Muscle of leg (tissue), 11 donors: ENCODE results near the gene PRICKLE3. TPM values are rescaled to one million over a fixed set of nuclear protein-coding genes. Genes with fewer than 3 reads are reported as not detected.
"Not testable (repeated sequence)": the region's sequence is repeated elsewhere in the genome, so short reads cannot be mapped to it uniquely, and the experiment has no call there.

Experiments
- DNase-seq: peaks from one replicate; pipeline ENCODE4 v3.0.0; 2013
- H3K27ac ChIP-seq: one replicate; pipeline ENCODE4 v1.5.1; 2013; ENCODE audit warnings: mild to moderate bottlenecking, low read length, control low read depth
- H3K27me3 ChIP-seq: one replicate; pipeline ENCODE4 v1.6.1; 2013; ENCODE audit warnings: low read length; ENCODE audit not compliant: control insufficient read depth, insufficient read depth
- H3K36me3 ChIP-seq: one replicate; pipeline ENCODE4 v1.6.1; 2013; ENCODE audit warnings: low read length; ENCODE audit not compliant: control insufficient read depth, insufficient read depth
- H3K4me1 ChIP-seq: one replicate; pipeline ENCODE4 v1.6.1; 2013; ENCODE audit warnings: low read length; ENCODE audit not compliant: control insufficient read depth, insufficient read depth
- H3K4me3 ChIP-seq: one replicate; pipeline ENCODE4 v1.5.1; 2013; ENCODE audit warnings: low read length, control low read depth
- H3K9me3 ChIP-seq: replicated peaks from 2 replicates; pipeline ENCODE4 v1.6.1; 2013; ENCODE audit warnings: low read depth, low read length; ENCODE audit not compliant: control insufficient read depth
- WGBS: methylation state at CpG from one replicate; pipeline ENCODE4 v1.1.5; 2013; ENCODE audit warnings: missing lambda C conversion rate; ENCODE audit not compliant: insufficient coverage; 5-methylcytosine and 5-hydroxymethylcytosine counted together
- polyA plus RNA-seq, 8 donors: library from polyadenylated mRNA; unstranded; fragments of 120-200 nt; gene quantifications; one replicate each; pipeline versions ENCODE4 v1.2.1 to v1.2.3, GENCODE V29; 2013; ENCODE audit warnings: inconsistent platforms in 1 of 8, low replicate concordance in 1 of 8; ENCODE audit not compliant: insufficient read length in 8 of 8, insufficient read depth in 1 of 8
- total RNA-seq: library from RNA; stranded (reverse); fragments of 120-200 nt; gene quantifications from one replicate; pipeline ENCODE4 v1.2.4, GENCODE V29; 2013

Gene PRICKLE3
- total and polyA plus RNA-seq, 9 donors, result 1.9 to 5.3 (median 3.7) TPM

DNA sequence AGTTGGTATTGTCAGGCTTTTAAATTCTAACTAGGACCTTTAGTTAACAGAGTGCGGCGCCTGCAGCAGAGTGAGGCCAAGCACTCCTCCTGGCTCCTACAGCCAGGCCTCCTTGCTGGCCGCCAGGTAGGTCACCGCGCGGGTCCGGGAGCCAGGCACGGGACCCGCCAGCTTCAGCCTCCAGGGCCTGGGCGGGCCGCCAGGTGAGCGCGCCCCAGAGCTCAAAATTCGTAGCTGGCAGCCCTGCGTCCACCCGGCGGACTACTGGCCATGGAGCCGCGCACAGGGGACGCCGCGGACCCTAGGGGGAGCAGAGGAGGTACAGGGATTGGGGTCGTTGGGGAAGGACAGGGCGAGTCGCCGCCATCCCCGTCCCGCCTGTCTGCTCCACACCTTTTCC lies 23.6 kb downstream of the PRICKLE3 start, which contains the start of gene MAGIX:
Gene MAGIX (plus strand): TSS at position 139 of the 400 bp plus-strand sequence. CDS start 132 bp downstream, at position 271.
- WGBS, result 65% methylated on average over 22 of the region's 28 CpGs
- Histone ChIP-seq H3K27ac (peak within 1 kb of the TSS; percentile 71), H3K4me1 (peaks cover 24% of the 10 kb centered on the region), H3K36me3 (no peaks in the 10 kb centered on the region), H3K27me3 (peaks cover 2% of the 10 kb centered on the region), H3K4me3 (peak within 1 kb of the TSS; percentile 42), H3K9me3 (no peaks in the 10 kb centered on the region)
- no peak for DNase-seq

DNA sequence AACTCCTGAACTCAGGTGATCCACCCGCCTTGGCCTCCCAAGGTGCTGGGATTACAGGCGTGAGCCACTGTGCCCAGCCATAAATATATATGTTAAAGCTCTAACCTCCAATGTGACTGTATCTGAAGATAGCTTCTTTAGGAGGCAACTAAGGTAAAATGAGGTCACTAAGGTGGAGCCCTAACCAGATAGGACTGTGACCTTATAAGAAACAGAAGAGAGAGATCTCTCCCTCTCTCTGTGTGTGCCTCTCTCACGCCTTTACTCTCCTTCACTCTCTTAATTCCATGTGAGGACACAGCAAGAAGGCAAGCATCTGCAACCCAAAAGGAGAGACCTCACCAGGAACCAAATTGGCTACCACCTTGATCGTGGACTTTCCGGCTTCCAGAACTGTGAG lies 24.5 kb downstream of the PRICKLE3 start:
- Histone ChIP-seq H3K4me3 (no peak overlapping the region), H3K27me3 (no peaks in the 10 kb centered on the region), H3K36me3 (no peaks in the 10 kb centered on the region), H3K9me3 (no peaks in the 10 kb centered on the region), H3K4me1 (peaks cover 15% of the 10 kb centered on the region), H3K27ac (no peak overlapping the region)
- WGBS, result 100% methylated on average over 2 of the region's 5 CpGs
- no peak for DNase-seq

DNA sequence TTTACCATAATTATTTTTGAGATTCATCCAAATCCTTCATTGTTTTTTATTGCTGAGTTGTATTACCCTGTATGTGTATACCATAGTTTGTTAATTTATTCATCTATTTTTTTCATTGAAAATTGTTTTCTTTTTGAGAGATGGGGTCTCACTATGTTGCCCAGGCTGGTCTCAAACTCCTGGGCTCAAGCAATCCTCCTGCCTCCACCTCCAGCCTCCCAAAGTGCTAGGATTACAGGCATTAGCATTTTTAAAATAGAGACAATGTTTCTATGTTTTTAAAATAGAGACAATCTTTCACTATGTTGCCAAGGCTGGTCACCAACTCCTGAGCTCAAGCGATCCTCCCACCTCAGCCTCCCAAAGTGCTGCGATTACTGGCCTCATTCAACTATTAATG lies 25.3 kb downstream of the PRICKLE3 start:
- WGBS, result no CpG with 5 or more reads among the region's 2 CpGs

DNA sequence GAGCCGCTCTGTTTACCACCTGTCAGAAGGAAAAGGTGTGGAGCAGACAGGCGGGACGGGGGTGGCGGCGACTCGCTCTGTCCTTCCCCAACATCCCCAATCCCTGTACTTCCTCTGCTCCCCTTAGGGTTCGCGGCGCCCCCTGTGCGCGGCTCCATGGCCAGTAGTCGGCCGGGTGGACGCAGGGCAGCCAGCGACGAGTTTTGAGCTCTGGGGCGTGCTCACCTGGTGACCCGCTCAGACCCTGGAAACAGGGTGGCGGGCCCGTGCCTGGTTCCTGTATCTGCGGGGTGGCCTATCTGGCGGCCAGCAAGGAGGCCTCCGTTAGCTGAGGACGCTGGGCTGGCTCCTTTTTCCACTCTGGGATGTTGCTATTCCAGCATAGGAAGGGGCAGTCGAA lies 29.0 kb downstream of the PRICKLE3 start:
- peaks cover 7% of the 10 kb centered on the region for H3K4me1 ChIP-seq
- H3K4me3 ChIP-seq, result no peak overlapping the region
- 69% methylated on average over 18 of the region's 25 CpGs for WGBS
- no peaks in the 10 kb centered on the region for H3K36me3 ChIP-seq
- no peaks in the 10 kb centered on the region for H3K9me3 ChIP-seq
- DNase-seq, result no peak
- no peak overlapping the region for H3K27ac ChIP-seq
- H3K27me3 ChIP-seq, result no peaks in the 10 kb centered on the region

More for the DNA sequence above, 25.3 kb downstream of the PRICKLE3 start:
- Histone ChIP-seq H3K27me3 (no peaks in the 10 kb centered on the region), H3K36me3 (no peaks in the 10 kb centered on the region), H3K9me3 (no peaks in the 10 kb centered on the region), H3K27ac (no peak overlapping the region), H3K4me3 (no peak overlapping the region), H3K4me1 (peaks cover 10% of the 10 kb centered on the region)
- no peak for DNase-seq

DNA sequence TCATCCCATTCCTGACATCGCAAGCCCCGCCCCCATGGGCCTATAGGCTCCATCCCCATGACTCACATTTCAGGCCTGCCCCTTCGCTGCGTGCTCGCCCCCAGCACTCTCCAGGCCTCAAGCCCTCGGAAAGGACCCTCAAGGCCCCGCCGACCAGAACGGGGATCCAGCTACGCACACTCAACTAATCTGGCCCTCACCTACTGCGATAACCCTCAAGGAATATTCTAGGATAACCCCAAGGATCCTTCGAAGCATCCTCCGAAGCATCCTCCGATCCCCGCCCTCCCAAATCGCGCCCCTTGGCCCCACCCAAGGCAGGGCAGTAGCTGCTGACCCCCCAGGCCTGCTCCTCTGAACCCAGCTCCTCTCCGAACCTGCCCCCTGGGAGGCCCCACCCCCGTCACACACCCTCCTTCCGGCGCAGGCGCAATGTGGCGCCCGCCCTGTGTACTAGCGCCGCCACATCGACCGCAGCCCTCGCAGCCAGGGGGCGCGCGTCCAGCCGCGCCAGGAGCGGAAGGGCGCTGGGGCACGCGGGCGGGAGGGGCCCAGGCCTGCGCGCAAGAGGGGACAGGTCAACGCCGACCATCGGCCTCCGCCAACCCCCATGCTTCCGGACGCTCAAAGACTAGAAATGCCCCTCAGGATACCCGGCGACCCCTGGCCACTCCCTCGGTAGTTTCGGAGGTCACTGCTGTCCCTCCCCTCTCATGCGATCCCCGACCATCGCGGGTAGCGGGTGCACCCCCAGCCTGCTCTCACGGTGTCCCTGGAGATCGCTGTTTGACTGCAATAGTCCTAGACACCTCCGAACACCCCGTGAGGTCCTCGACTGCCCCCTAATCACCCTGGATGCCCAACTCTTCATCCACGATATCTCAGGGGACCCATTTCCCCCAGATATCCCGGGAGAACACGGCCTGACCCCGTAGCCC lies 30.0 kb downstream of the PRICKLE3 start:
- Histone ChIP-seq H3K27ac (peak overlapping the region; percentile 99), H3K4me1 (peaks cover 7% of the 10 kb centered on the region), H3K9me3 (no peaks in the 10 kb centered on the region), H3K36me3 (no peaks in the 10 kb centered on the region), H3K4me3 (peak overlapping the region; percentile 54), H3K27me3 (no peaks in the 10 kb centered on the region)
- 29% methylated on average over 55 of the region's 65 CpGs for WGBS
- peak; percentile 96 for DNase-seq

DNA sequence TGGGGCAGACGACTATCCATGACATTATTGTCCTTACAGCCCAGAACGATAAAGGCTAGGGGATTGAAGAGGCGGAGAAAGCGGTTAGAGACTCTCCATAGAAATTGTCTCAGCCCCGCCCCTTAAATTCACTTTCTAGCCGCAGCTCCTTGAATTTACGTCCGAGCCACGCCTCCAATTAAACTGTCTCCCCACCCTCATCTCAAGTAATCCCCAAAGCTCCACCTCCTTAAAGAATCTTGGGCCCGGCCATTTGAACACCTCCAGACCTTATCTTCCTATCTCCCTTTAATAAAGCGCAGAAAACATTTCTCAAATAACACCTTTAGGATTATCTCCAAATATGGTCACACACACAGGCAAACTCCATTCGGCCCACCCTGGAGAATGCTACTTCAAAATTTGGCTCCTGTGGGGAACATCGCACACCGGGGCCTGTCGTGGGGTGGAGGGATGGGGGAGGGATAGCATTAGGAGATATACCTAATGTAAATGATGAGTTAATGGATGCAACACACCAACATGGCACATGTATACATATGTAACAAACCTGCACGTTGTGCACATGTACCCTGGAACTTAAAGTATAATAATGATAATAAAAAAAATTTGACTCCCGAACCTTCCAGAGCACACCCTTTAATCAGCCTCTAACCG lies 30.8 kb downstream of the PRICKLE3 start:
- H3K4me3 ChIP-seq, result peak overlapping the region; percentile 54
- H3K4me1 ChIP-seq, result peaks cover 7% of the 10 kb centered on the region
- H3K27me3 ChIP-seq, result no peaks in the 10 kb centered on the region
- no peaks in the 10 kb centered on the region for H3K9me3 ChIP-seq
- peak overlapping the region; percentile 99 for H3K27ac ChIP-seq
- DNase-seq, result peak; percentile 76
- 36% methylated on average over 8 of the region's 18 CpGs for WGBS
- H3K36me3 ChIP-seq, result no peaks in the 10 kb centered on the region

DNA sequence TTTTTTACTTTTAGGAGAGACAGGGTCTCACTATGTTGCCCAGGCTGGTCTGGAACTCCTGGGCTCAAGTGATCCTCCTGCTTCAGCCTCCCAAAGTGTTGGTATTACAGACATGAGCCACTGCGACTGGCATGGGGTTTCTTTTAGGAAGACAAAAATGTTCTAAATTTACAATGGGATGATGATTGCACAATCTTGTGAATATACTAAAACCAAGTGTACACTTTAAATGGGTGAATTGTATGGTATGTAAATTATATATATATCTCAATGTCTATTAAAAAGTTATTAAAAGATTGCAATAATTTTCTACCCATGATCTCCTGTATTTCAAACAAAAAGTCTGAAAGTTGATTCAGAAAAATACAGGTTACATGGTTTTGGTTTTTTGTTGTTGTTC lies 32.7 kb downstream of the PRICKLE3 start:
- Histone ChIP-seq H3K27ac (no peak overlapping the region), H3K27me3 (no peaks in the 10 kb centered on the region), H3K4me1 (peaks cover 7% of the 10 kb centered on the region), H3K4me3 (no peak overlapping the region), H3K9me3 (no peaks in the 10 kb centered on the region), H3K36me3 (no peaks in the 10 kb centered on the region)
- no CpG with 5 or more reads among the region's 1 CpG for WGBS
- no peak for DNase-seq

DNA sequence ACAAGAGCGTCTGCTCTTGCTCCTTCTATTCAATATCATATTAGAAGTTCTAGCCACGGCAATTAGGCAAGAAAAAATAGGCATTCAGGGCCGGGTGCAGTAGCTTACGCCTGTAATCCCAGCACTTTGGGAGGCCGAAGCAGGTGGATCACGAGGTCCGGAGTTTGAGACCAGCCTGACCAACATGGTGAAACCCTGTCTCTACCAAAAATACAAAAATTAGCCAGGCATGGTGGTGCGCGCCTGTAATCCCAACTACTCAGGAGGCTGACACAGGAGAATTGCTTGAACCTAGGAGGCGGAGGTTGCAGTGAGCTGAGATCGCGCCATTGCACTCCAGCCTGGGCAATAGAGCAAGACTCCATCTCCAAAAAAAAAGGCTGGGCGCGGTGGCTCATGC lies 36.9 kb downstream of the PRICKLE3 start:
- not testable (repeated sequence) for H3K27ac ChIP-seq, H3K9me3 ChIP-seq, H3K4me1 ChIP-seq, H3K36me3 ChIP-seq, DNase-seq, H3K4me3 ChIP-seq, H3K27me3 ChIP-seq
- 90% methylated on average over 8 of the region's 14 CpGs for WGBS

DNA sequence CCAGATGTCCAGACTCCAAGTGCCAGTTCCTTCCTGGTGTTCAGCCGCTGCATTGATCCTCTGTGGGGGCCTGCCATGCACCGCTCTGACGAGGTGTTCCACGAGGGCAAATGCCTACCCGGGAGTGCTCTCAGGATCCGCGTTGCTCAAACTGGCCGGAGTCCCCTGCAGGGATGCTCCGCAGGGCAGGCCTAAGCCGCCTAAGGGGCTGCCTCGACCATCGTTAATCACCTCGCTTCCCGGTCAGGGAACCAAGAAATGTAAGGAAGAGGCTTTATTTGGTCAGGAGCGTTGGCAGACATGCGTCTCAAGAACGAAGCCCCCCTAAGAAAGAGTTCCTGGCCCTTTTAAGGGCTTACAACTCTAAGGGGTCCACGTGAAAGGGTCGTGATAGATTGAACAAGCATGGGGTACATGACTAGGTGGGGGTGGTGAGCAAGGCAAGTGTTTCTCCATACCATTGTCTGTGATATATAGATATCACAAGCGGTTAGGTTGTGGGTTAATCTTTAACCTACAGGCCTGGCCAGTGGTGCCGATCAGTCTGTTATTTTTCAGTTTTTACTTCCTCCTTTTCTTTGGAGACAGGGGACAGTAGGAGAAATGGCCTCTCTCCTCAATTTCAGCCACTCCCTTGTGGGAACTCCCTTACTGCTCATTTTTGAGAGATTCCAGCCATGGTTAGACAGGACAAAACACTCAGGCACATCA lies 37.6 kb downstream of the PRICKLE3 start:
- not testable (repeated sequence) for H3K4me3 ChIP-seq, DNase-seq, H3K9me3 ChIP-seq, H3K27ac ChIP-seq, H3K4me1 ChIP-seq, H3K36me3 ChIP-seq, H3K27me3 ChIP-seq
- 78% methylated on average over 14 of the region's 21 CpGs for WGBS

DNA sequence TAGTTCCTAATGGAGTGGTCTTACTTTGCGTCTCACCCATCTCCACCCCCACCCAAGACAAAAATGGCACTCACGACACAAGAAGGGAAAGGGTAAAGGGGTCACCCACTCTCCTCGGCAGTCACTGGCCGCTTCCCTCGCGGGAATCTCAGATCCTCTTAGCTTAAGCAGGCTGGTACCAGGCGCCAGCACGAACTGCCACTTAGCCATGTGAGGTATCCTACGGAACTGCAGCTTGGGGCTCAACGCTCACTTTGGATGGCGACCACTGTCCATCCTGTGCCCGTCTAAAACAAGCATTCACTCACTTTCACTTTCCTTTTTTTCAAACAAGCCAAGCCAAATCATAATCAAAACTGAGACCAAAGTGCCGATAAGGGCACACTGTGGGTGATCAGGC lies 38.2 kb downstream of the PRICKLE3 start:
- Histone ChIP-seq H3K9me3 (no peaks in the 10 kb centered on the region), H3K4me3 (no peak overlapping the region), H3K27me3 (no peaks in the 10 kb centered on the region), H3K36me3 (no peaks in the 10 kb centered on the region), H3K27ac (no peak overlapping the region), H3K4me1 (no peaks in the 10 kb centered on the region)
- no peak for DNase-seq
- WGBS, result 83% methylated on average over 11 of the region's 13 CpGs
